GM23338 (cell line): ENCODE measurements around the gene TYMP. TPM values are rescaled to one million over a fixed set of nuclear protein-coding genes. Genes with fewer than 3 reads are reported as not detected.

Experiments
- ATAC-seq: fragments of 200-7000 bp; cut with Tn5 transposase; 3 replicates; pipeline ENCODE4 v1.9.1; 2020
- DNase-seq: peaks from one replicate; pipeline ENCODE4 v3.0.0-alpha.2; 2015; ENCODE audit warnings: low spot score
- H2AFZ ChIP-seq: fragments of 200-600 bp; sonication (generic); 2 replicates; pipeline ENCODE4 v1.8.0; 2016; ENCODE audit warnings: antibody characterized with exemption, mild to moderate bottlenecking, moderate library complexity
- H3F3A ChIP-seq: fragments of 200-600 bp; sonication (generic); replicated peaks from 2 replicates; pipeline ENCODE4 v1.8.0; 2017; ENCODE audit warnings: antibody characterized with exemption, mixed run types, low read depth
- H3K27ac ChIP-seq: fragments of 200-600 bp; sonication (generic); 2 replicates; pipeline ENCODE4 v1.6.1; 2016; ENCODE audit warnings: low read depth
- H3K27me3 ChIP-seq: fragments of 200-600 bp; sonication (generic); 2 replicates; pipeline ENCODE4 v1.8.0; 2016; ENCODE audit warnings: mild to moderate bottlenecking, mixed run types, moderate library complexity; ENCODE audit not compliant: insufficient read depth
- H3K36me3 ChIP-seq: fragments of 200-600 bp; sonication (generic); 2 replicates; pipeline ENCODE4 v1.8.0; 2016; ENCODE audit warnings: mild to moderate bottlenecking; ENCODE audit not compliant: insufficient read depth
- H3K4me1 ChIP-seq: fragments of 200-600 bp; sonication (generic); 2 replicates; pipeline ENCODE4 v1.8.0; 2016; ENCODE audit warnings: mild to moderate bottlenecking, moderate library complexity; ENCODE audit not compliant: insufficient read depth
- H3K4me2 ChIP-seq: fragments of 200-600 bp; sonication (generic); 2 replicates; pipeline ENCODE4 v1.7.1; 2017; ENCODE audit warnings: mixed run types
- H3K4me3 ChIP-seq: fragments of 200-600 bp; sonication (generic); 2 replicates; pipeline ENCODE4 v1.6.1; 2016; ENCODE audit warnings: mixed run types
- H3K79me2 ChIP-seq: fragments of 200-600 bp; sonication (generic); replicated peaks from 2 replicates; pipeline ENCODE4 v1.8.0; 2017; ENCODE audit warnings: mild to moderate bottlenecking; ENCODE audit not compliant: insufficient read depth
- H3K9me2 ChIP-seq: fragments of 200-600 bp; sonication (generic); 2 replicates; pipeline ENCODE4 v1.8.0; 2017; ENCODE audit not compliant: insufficient read depth
- H4K20me1 ChIP-seq: fragments of 200-600 bp; sonication (generic); replicated peaks from 2 replicates; pipeline ENCODE4 v1.8.0; 2017; ENCODE audit warnings: mild to moderate bottlenecking; ENCODE audit not compliant: insufficient read depth
- H3K27ac Mint-ChIP-seq: 2 replicates; pipeline ENCODE4 v1.8.0; 2020; ENCODE audit warnings: inconsistent platforms, mild to moderate bottlenecking, moderate library complexity, mixed read lengths
- H3K27me3 Mint-ChIP-seq: 3 replicates; pipeline ENCODE4 v1.8.0; 2022; ENCODE audit warnings: low read depth, mild to moderate bottlenecking, moderate library complexity, mixed read lengths, inconsistent platforms; ENCODE audit not compliant: insufficient read depth, poor library complexity
- H3K36me3 Mint-ChIP-seq: 3 replicates; pipeline ENCODE4 v1.8.0; 2021; ENCODE audit warnings: low read depth, mild to moderate bottlenecking, inconsistent platforms, moderate library complexity, mixed read lengths
- H3K4me1 Mint-ChIP-seq: 3 replicates; pipeline ENCODE4 v1.8.0; 2020; ENCODE audit warnings: mild to moderate bottlenecking, inconsistent platforms, mixed read lengths
- H3K4me3 Mint-ChIP-seq: 3 replicates; pipeline ENCODE4 v1.8.0; 2021; ENCODE audit warnings: moderate library complexity, mild to moderate bottlenecking, inconsistent platforms, mixed read lengths
- H3K9me3 Mint-ChIP-seq: 3 replicates; pipeline ENCODE4 v1.8.0; 2020; ENCODE audit warnings: moderate library complexity, mild to moderate bottlenecking, inconsistent platforms, mixed read lengths
- CREB1 ChIP-seq: fragments of 250-450 bp; sonication (Bioruptor Pico); IDR thresholded peaks from 2 replicates; pipeline ENCODE4 v1.5.0; 2020; ENCODE audit warnings: low read depth, mild to moderate bottlenecking, moderate library complexity
- CTCF ChIP-seq, 2 experiments: fragments of 200-600 bp in 1 of 2; sonication (generic) in 1 of 2; conservative IDR thresholded peaks; 2 replicates each; pipeline versions ENCODE4 v1.5.1 to v1.6.1; 2016 to 2017; ENCODE audit warnings: antibody characterized with exemption in 2 of 2, low read depth in 2 of 2, mild to moderate bottlenecking in 2 of 2, moderate library complexity in 1 of 2
- EZH2 ChIP-seq: fragments of 200-600 bp; sonication (generic); IDR thresholded peaks from one replicate; pipeline ENCODE4 v1.8.0; 2017; ENCODE audit warnings: antibody characterized with exemption, mild to moderate bottlenecking, low read depth; ENCODE audit not compliant: unreplicated experiment
- EZH2phosphoT487 ChIP-seq: fragments of 200-600 bp; sonication (generic); IDR thresholded peaks from one replicate; pipeline ENCODE4 v1.8.1; 2018; ENCODE audit warnings: antibody characterized with exemption; ENCODE audit not compliant: unreplicated experiment
- JUNB ChIP-seq: IDR thresholded peaks from one replicate; pipeline ENCODE4 v1.6.1; 2016; ENCODE audit warnings: antibody characterized with exemption; ENCODE audit not compliant: unreplicated experiment
- NANOG ChIP-seq: IDR thresholded peaks from 2 replicates; pipeline ENCODE4 v1.6.1; 2016; ENCODE audit warnings: antibody characterized with exemption, borderline replicate concordance
- POLR2AphosphoS5 ChIP-seq: IDR thresholded peaks from 2 replicates; pipeline ENCODE4 v1.6.1; 2016; ENCODE audit warnings: antibody characterized with exemption, low read depth
- REST ChIP-seq: IDR thresholded peaks from one replicate; pipeline ENCODE4 v1.6.1; 2018; ENCODE audit warnings: antibody characterized with exemption; ENCODE audit not compliant: unreplicated experiment
- STAT1 ChIP-seq: IDR thresholded peaks from one replicate; pipeline ENCODE4 v1.6.1; 2016; ENCODE audit warnings: antibody characterized with exemption; ENCODE audit not compliant: unreplicated experiment
- ZNF114 ChIP-seq: fragments of 250-450 bp; sonication (Bioruptor Pico); IDR thresholded peaks from 2 replicates; pipeline ENCODE4 v1.5.0; 2020; ENCODE audit warnings: mild to moderate bottlenecking, moderate library complexity
- ZNF331 ChIP-seq: fragments of 250-450 bp; sonication (Bioruptor Pico); IDR thresholded peaks from 2 replicates; pipeline ENCODE4 v1.5.0; 2020; ENCODE audit warnings: low read depth, mild to moderate bottlenecking, moderate library complexity
- polyA plus RNA-seq: library from polyadenylated mRNA; unstranded; fragments of >200 nt; fragmentation: Nextera tagmentation; extraction: Ambion mirVana; gene quantifications from 2 replicates; pipeline ENCODE4 v1.2.1, GENCODE V29; 2016
- total RNA-seq: library from RNA; depleted of rRNA; stranded (reverse); fragments of >200 nt; shearing (Covaris generic); gene quantifications from 2 replicates; pipeline ENCODE4 v1.2.3, GENCODE V29; 2014
- TF ChIP-seq, protein P1 (sequence below): IDR thresholded peaks from 2 replicates; pipeline ENCODE4 v1.6.1; 2016; ENCODE audit warnings: antibody characterized with exemption
- TF ChIP-seq, protein P2 (sequence below): fragments of 250-450 bp; sonication (Bioruptor Pico); IDR thresholded peaks from 2 replicates; pipeline ENCODE4 v1.5.0; 2020; ENCODE audit warnings: mild to moderate bottlenecking, moderate library complexity

Gene TYMP
- total and polyA plus RNA-seq, 2 experiments from 2014 or later = 0.28 to 1.8 TPM

- H3K4me2 ChIP-seq = no peak overlapping the region
- H3K27ac ChIP-seq = no peak overlapping the region
- Mint-ChIP-seq H3K4me3 (no peak overlapping the region), H3K27me3 (peaks cover 7% of the 10 kb centered on the region), H3K4me1 (no peaks in the 10 kb centered on the region), H3K9me3 (no peaks in the 10 kb centered on the region), H3K27ac (no peak overlapping the region), H3K36me3 (peaks cover 29% of the 10 kb centered on the region)
- no peaks in the 10 kb centered on the region for H3K79me2 ChIP-seq
- no peaks in the 10 kb centered on the region for H3K4me1 ChIP-seq
- H4K20me1 ChIP-seq = no peaks in the 10 kb centered on the region; the same call in 1 of the 2 replicates
- no peaks in the 10 kb centered on the region for H3K27me3 ChIP-seq
- no peaks in the 10 kb centered on the region; the same call in 1 of the 2 replicates for H3F3A ChIP-seq
- no peak for DNase-seq
- ATAC-seq = no peak
- no peak overlapping the region for H3K4me3 ChIP-seq
- H3K36me3 ChIP-seq = no peaks in the 10 kb centered on the region
- H3K9me2 ChIP-seq = no peaks in the 10 kb centered on the region
- no peak for TF ChIP-seq JUNB
- TF ChIP-seq REST = no peak
- no peak for TF ChIP-seq ZNF114 (CRISPR knock-in tag)
- no peak for TF ChIP-seq NANOG
- TF ChIP-seq CREB1 = no peak
- no peak for TF ChIP-seq STAT1
- TF ChIP-seq EZH2phosphoT487 = no peak
- TF ChIP-seq, protein P1, sequence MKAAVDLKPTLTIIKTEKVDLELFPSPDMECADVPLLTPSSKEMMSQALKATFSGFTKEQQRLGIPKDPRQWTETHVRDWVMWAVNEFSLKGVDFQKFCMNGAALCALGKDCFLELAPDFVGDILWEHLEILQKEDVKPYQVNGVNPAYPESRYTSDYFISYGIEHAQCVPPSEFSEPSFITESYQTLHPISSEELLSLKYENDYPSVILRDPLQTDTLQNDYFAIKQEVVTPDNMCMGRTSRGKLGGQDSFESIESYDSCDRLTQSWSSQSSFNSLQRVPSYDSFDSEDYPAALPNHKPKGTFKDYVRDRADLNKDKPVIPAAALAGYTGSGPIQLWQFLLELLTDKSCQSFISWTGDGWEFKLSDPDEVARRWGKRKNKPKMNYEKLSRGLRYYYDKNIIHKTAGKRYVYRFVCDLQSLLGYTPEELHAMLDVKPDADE = no peak
- no peak for TF ChIP-seq POLR2AphosphoS5
- no peak for TF ChIP-seq EZH2
- no peak for TF ChIP-seq CTCF (conservative IDR thresholded peaks at IDR 0.05; ENCODE audit: low read depth in 2 of 2)
- no peak for TF ChIP-seq ZNF331 (CRISPR knock-in tag)
- TF ChIP-seq, protein P2, sequence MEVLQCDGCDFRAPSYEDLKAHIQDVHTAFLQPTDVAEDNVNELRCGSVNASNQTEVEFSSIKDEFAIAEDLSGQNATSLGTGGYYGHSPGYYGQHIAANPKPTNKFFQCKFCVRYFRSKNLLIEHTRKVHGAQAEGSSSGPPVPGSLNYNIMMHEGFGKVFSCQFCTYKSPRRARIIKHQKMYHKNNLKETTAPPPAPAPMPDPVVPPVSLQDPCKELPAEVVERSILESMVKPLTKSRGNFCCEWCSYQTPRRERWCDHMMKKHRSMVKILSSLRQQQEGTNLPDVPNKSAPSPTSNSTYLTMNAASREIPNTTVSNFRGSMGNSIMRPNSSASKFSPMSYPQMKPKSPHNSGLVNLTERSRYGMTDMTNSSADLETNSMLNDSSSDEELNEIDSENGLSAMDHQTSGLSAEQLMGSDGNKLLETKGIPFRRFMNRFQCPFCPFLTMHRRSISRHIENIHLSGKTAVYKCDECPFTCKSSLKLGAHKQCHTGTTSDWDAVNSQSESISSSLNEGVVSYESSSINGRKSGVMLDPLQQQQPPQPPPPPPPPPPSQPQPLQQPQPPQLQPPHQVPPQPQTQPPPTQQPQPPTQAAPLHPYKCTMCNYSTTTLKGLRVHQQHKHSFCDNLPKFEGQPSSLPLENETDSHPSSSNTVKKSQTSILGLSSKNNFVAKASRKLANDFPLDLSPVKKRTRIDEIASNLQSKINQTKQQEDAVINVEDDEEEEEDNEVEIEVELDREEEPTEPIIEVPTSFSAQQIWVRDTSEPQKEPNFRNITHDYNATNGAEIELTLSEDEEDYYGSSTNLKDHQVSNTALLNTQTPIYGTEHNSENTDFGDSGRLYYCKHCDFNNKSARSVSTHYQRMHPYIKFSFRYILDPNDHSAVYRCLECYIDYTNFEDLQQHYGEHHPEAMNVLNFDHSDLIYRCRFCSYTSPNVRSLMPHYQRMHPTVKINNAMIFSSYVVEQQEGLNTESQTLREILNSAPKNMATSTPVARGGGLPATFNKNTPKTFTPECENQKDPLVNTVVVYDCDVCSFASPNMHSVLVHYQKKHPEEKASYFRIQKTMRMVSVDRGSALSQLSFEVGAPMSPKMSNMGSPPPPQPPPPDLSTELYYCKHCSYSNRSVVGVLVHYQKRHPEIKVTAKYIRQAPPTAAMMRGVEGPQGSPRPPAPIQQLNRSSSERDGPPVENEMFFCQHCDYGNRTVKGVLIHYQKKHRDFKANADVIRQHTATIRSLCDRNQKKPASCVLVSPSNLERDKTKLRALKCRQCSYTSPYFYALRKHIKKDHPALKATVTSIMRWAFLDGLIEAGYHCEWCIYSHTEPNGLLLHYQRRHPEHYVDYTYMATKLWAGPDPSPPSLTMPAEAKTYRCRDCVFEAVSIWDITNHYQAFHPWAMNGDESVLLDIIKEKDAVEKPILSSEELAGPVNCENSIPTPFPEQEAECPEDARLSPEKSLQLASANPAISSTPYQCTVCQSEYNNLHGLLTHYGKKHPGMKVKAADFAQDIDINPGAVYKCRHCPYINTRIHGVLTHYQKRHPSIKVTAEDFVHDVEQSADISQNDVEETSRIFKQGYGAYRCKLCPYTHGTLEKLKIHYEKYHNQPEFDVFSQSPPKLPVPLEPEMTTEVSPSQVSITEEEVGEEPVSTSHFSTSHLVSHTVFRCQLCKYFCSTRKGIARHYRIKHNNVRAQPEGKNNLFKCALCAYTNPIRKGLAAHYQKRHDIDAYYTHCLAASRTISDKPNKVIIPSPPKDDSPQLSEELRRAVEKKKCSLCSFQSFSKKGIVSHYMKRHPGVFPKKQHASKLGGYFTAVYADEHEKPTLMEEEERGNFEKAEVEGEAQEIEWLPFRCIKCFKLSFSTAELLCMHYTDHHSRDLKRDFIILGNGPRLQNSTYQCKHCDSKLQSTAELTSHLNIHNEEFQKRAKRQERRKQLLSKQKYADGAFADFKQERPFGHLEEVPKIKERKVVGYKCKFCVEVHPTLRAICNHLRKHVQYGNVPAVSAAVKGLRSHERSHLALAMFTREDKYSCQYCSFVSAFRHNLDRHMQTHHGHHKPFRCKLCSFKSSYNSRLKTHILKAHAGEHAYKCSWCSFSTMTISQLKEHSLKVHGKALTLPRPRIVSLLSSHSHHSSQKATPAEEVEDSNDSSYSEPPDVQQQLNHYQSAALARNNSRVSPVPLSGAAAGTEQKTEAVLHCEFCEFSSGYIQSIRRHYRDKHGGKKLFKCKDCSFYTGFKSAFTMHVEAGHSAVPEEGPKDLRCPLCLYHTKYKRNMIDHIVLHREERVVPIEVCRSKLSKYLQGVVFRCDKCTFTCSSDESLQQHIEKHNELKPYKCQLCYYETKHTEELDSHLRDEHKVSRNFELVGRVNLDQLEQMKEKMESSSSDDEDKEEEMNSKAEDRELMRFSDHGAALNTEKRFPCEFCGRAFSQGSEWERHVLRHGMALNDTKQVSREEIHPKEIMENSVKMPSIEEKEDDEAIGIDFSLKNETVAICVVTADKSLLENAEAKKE = no peak
- no peak overlapping the region for H2AFZ ChIP-seq
Observed at GRCh38 chr22:50575426-50575941, 45.7 kb upstream of the TYMP start.
